NCI-H1105 (cell line): Measurements from ENCODE around the gene FGD5.
"Not testable (repeated sequence)": the region's sequence is repeated elsewhere in the genome, so short reads cannot be mapped to it uniquely, and the experiment has no call there.

Experiments
- DNase-seq: peaks from one replicate; lab custom pipeline; 2025; lab: John Stamatoyannopoulos, UW

Gene FGD5

DNA sequence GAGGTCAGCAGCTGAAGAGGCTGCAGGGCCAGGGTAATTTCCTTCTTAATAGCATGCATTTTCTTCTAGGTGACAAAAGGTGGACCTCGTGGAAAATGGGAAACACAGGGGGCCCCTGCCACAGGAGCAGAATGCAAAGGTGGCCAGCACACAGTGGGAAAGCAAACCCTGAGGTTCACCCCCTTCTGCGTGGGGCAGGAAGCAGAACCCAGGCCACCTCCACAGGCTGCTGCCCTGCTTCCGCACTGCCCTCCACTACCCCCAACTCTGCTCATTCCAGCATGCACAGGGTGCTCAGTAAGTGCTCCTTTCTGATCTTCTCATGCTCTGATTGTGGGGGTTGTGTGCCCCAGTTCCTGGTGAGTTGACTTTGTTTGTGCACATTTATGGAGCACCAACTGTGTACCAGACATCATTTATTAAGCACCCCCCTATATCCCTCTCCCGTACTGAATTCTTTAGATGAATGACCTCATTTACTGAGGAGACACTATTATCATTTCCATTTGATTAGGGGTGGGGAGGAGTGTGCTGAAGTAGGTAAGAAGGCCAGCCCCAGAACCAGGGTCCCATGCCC, 12.7 kb upstream of the FGD5 start:
- no peak for DNase-seq

DNA sequence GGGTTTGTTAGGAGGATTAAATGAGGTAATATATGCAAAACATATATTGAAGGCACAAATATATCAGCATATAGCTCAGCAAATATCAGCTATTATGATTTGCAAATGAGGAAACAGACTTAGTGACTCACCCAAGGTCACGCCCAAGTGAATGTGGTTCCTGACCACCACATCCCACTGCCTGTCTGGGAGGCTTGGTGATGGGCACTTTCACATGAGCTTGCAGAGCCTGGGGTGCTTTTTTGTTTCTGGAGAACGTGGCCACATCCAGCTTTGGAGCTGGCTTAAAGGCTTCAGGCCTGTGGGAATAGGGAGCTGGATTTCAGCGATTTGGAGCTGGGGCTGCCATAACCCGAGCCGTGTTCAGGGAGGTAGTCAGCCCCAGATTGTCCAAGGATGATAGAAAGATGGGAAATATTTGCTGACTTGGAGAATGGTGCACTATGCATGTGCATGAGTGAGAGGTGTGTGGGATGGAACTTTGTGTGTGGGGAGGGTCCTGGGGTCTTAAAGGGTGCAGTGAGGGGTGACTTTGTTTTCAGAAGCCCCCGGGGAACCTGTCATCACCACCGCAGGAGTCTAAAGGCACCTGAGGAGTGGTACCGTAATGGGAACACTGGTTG, 12.0 kb upstream of the FGD5 start:
- DNase-seq, result no peak

DNA sequence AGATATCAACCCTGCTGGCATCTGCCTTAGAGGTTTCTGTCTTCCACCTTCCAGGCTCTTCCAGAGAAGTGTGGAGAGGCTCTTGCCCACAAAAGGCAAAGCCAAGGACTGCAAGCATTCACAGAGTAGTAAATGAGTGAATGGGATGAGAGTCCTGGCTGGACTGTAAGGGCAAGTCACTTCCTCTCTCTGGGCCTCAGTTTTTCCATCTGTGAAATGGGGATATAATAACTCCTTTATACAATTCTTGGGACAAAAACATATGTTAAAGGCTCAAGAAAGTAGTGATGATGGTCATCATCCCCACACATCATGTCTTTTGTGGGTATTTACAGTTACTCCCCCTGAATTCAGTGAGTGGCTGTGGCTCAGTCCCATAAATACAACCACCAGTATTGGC, 10.7 kb upstream of the FGD5 start:
- DNase-seq, result no peak

DNA sequence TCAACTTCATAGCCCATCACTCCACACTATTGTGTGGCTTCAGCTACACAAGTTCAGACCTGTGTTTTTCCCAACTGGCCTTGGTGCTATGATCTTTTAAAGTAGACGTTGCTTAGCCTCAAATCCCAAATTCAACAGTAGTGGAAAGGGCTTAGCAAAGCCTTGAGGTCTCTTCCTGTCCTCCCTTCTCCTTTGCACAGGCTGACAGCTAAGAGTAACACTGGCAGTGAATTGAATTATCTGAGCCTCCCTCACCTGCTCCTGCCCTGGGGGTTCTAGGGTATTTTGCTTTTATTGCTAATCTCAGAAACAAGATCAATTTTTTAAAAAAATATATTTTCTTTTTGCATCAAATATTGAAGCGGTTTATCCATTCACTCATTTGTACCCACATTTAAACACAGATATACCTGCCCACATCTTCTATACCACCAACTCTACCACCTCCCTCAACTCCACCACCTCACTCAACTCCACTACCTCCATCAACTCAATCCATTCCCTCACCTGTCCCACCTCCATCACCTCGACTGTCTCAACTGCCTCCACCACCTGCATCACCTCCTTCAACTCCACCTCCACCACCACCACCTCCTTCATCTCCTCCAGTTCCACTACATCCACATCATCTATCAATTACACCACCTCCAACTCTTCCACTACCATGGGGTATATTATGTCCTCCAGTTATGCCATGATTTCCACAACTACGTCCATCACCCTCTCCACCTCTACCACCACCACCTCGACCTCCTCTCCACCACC, 10.1 kb upstream of the FGD5 start:
- no peak for DNase-seq

DNA sequence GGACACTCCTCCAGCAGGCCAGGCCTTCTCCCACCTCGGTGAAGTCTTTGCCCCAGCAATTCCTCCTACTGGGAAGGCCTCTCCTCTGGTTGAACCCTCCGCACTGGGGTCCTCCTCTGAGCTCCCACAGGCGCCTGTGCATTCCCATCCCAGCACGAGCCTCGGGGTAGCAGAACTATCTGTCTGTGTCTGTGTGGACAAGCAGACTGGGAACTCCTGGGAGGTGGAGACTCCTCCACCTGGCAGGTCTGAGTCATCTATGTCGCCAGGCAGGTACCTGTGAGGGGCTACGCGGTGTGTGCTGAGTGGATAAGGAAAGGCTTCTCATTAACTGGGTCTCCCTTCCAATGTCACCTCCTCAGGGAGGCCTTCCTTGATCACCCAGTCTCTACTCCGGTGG, 9.2 kb upstream of the FGD5 start:
- not testable (repeated sequence) for DNase-seq

DNA sequence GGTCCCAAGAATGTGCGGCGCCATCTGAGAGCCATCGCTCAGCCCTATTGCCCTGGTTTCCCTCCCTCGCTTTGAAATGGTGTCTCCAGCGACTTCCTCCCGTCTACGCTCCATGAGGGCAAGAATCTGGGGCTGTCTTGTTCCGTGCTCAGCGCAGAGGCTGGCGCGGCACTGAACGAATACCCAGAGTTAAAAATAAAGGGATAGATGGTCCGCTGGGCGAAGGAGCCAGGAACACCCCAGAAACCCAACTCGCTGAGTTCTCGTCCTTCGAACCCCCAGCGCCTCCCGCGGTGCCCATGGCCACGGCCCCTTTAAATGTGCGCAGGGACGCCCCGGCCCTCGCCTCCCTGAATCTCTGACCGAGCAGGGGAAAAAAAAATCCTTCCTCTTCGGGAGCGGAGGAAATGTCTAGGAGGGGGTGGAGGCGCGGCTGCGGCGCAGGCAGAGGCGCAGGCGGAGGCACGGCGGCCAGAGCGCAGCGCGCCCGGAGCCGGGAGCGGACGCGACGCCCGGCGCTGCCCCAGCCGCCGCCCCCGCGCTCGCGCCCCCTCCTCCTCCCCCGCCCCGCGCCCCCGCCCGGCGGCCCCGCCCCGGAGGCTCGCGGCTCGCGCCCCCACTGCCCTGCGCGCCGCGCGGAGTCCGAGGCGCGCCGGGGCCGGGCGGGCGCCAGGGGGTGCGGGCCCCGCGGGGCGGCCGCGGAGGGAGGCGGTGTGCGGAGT, 8.5 kb upstream of the FGD5 start:
- DNase-seq, result peak; percentile 6

DNA sequence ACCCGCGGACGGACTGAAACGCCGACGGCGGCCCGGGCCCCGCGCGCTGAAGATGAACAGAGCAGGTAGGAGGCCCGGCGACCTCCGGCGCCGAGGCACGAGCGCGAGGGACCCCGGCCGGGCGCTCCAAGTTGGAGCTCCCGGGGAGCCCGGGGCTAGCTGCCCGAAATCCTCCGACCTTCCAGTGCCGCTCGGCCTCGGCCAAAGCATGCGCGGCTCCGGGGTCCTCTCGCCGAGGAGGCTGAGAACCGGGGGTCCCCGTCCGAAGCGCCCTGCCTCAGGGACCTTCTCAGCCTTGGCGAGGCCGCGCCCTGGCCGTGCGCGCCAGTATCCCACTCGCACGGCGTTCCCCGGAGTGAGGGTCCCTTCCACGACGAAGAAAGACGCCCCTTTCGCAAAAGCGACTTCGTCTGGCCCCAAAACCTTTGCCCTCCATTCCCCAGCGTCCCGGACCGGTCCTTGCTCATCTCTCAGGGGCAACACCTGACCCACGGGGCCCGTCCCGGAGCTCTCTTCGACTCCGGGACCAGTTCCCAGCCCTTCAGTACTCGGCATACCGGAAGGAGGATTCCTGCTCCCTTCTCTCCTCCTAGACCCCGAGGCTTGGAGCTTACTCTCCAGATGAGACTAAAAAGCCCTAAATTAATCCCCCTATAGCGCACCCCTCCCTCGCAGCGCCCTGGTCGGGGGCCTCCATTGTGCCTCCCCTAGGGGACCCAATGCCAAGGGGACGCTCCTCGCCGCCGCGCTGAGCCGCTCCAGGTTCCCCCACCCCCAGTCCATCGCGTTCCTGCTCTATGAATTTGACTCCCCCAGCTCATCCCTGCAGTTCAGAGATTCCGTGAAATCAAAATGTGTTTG, 7.7 kb upstream of the FGD5 start:
- no peak for DNase-seq

DNA sequence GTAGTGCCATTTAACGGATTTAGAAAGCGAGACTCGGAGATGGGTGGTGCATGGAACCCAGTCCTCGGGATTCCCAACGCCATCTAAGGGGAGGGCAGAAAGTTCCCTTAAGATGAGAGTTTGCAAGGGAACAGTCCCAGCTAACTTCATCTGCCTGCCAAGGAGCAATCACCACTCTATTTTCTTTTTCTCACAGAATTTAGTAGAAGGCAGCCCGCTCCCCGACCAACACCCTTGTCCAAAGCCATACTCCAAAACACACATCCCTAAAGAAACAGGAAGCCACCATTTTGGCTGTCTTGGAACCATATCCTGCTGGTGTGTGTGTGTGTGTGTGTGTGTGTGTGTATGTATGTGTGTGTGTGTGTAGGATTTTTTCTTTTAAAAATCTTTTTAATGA, 7.1 kb upstream of the FGD5 start:
- no peak for DNase-seq

DNA sequence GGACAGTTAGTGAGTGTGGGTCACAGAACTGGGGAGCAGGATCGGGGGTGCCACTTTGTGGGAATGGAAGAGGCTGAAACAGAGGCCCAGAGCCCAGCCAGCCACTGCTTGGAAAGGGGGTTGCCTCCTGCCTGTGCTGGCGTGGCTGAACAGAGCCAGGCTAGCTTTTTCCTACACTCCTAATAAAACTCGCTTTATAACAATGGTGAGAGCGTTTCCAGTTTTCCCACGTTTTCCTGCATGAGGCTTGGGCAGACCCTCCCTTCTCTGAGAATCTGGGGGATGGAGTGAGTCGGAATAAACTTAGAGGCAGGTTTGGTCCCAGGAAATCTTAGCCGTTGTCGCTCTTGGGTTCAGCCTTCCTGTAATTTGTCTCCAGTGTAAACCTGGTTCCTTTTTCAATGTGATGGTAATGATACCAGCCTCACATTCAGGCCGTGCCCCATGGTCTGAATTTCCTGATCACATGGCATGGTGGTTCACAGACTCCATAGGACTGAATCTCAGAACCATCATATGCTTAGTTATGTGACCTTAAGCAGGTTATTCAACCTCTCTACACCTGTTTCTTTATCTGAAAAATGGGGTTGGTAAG, 6.5 kb upstream of the FGD5 start:
- DNase-seq, result no peak

DNA sequence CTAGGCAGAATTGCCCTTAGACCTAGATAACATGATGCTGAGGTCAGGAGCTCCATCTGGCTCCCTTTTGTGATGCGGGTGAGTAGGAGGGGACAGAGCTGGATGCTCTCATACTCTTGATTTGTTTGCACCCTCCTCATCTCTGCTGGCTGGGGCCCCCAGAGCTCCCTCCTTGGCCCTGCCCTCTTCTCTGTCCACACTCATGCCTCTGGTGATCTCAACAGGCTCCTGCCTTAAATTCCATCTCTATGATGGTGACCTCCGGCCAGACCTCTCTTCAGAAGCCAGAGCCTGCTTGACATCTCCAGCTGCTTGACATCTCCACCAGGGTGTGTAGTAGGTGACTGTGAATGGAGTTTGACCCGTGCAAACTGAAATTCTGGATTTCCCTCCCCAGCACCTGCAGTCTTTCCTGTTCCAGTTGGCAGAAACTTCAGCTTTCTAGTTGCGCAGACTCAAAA, 4.3 kb upstream of the FGD5 start:
- no peak for DNase-seq

DNA sequence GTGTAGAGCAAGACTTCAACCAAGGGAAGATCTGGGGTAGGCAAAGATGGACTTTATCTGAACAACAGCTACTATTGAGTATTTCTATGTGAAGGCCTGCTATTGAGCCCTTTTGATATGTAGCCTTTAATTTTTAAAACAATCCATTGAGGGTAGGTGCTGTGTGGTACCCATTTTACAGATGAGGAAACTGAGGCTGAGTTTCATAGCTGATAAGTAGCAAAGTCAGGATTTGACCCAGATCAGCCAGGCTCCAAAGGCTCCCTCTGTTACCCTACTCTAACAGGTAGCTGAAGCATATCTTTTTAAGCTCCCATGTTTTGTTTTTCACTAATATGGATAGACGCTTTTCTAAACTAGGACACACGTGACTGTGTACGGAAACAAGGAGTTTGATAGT, 2.4 kb upstream of the FGD5 start:
- DNase-seq, result no peak

DNA sequence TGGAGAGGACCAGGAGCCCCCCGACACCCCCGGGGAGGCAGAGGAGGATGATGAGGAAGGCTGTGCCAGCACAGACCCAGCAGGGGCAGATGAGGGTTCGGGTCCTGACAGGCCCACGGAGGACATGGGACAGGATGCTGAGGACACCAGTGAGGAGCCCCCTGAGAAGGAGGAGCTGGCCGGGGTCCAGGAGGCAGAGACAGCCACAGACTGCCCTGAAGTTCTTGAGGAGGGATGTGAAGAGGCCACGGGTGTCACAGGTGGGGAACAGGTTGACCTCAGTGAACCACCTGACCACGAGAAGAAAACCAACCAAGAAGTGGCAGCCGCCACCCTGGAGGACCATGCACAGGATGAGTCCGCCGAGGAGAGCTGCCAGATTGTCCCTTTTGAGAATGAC, 909 bp downstream of the FGD5 start:
- no peak for DNase-seq

DNA sequence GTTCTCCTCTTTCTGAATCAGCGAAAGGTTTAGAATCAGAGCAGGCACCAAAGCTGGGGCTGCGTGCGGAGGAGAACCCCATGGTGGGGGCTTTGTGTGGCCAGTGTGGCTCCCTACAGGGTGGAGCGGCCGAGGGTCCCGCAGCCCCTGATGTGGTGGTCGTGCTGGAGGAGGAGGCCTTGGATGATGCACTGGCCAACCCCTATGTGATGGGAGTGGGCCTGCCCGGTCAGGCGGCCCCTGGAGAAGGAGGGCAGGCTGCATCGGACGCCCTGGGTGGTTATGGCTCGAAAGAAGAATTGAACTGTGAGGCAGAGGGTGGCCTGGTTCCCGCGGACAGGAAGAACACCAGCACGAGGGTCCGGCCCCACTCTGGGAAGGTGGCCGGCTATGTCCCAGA, 1.4 kb downstream of the FGD5 start:
- DNase-seq, result no peak

DNA sequence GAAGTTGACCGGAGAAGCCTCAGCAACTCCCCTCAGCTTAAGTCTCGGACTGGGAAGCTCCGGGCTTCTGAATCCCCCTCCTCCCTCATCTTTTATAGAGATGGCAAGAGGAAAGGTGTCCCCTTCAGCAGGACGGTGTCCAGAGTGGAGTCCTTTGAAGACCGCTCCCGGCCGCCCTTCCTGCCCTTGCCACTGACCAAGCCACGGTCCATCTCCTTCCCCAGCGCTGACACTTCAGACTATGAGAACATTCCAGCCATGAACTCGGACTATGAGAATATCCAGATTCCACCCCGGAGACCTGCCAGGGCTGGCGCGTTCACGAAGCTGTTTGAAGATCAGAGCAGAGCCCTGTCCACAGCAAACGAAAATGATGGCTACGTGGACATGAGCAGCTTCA, 2.4 kb downstream of the FGD5 start:
- no peak for DNase-seq

DNA sequence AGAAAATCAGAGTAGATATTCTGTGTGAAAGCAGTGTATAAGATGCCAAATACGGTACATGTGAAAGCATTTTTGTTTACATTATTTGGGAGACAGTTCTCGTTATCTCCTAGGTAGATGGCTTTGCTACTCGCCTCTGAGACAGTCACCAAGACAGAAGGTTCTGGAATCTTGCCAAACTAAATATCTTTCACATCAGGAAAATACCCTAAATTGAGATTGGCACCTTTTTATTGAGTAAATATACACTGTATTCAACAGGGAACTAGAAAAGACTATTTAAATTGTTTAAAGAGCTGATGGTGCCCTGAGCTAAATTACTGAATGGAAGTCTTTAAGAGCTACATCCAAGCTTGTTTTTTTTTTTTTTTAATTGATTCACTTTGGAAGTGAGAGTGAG, 3.4 kb downstream of the FGD5 start:
- no peak for DNase-seq

DNA sequence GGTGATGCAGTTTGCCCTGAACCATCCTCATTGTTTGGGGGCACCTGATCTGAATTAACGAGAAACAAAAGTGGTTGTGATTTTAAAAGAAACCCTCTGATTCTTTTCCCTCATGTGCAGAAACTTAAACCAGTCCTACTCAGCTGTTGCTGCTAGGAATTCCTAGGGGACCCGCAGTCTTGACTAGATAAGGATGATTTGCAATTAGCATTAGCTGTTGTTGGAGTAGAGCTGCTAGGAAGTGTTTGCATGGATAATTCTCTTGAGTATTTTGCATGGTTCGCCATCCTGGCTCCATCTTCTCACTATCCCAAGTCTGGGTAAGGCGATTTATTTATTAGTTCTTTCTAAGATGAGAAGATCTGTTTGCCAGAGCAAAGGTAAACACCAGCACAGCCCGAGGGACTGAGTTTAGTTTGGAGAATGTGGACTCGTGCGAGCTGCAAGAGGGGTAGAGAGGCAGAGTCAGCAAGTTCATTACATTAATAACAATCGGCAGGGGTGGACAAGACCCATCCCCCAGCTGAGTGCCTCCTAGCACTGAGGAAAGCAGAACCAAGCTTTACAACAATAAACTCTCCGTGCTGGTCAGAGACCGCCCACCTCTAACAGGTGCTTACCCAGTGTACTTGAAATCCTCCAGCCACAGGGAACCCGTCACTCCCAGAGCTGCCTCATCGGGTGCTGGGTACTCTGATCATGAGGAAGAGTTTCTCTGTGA, 4.1 kb downstream of the FGD5 start:
- DNase-seq, result no peak

DNA sequence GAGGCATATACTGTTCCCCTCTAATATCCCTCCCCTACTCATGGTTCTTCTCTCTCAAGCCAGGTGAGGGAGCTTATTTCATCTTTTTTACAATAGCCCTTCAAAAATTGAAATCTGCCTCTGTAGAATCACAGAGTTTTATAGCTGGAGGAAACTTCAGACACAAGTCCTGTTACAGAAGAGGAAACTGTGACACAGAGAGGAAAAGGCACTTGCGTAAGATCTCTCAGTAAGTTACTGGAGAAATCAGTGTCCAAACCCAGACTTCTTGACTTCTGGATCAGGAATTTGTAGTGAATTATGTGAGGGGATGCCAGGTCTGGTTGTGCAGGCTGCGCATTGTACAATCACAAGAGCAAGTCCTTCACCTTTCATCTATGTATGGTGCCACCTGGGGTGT, 4.6 kb downstream of the FGD5 start:
- DNase-seq, result no peak

DNA sequence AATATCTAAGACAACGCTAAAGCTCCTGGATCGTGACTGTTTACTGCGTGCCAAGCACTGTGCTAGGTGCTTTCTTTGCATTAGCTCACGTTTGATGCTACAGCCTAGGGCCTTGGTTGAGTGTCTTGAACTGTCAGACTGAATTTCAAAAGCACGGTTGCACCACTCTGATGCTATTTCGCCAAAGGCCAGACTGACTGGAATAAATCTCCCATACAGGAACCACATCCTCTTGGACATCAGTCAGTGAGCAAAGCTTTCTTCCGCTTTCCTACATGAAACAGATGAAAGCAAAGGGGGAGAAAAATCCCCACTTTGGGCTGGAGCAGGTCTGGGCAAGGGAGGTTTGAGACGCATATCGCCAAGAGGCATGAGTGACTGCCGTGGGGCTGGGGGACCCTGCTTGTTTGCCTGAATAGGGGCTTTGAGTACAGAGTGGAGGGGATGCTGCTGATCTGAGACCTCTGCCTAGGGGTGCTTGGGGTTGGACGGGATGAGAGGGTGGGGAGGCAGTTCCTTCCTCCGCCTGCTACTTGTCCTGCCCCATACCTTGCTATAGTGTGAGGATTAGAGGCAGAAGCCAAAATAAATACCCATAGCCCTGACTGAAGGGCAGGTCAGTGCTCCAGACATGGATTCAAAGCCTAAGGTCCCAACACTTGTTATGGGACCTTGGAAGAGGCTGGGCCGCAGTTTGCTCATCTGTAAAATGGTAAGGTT, 5.3 kb downstream of the FGD5 start:
- DNase-seq, result no peak

DNA sequence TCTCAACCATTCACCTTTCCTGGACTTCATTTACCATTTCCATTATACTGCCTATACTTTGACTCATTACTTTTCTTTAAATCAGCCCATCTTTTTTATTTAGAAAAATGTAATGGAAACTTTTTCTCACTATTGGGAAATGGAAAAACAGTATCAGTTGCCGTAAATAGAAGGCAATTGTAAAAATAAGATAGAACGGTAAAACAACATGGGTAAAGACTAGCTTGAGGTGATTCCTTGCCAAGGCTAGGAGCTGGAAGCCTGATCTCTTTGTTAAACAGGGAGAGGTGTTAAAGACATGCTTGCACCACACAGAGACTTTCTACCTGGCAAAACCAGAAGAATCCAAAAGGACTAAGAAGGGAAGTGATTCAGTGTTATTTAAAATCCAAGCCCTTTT, 5.9 kb downstream of the FGD5 start:
- no peak for DNase-seq

DNA sequence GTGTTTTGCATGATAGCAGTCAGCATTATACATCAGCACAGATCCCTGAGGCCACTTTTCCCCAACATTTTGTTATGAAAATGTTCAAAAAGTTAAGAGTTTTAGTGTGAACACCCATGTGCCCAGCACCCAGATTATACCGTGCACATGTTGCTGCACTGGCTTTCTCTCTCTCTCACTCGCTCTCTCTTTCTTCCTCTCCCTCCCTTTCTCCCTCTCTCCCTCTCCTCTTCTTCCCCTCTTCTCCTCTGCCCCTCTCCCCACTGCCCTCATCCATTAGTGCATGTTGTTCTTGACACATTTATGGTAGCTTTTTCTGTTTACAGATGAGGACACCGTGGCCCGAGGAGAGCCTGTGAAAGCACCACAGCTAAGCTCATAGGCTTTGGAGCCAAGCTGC, 7.3 kb downstream of the FGD5 start:
- DNase-seq, result no peak
